ENCODE results near the gene KCP.

KCP gene

DNA sequence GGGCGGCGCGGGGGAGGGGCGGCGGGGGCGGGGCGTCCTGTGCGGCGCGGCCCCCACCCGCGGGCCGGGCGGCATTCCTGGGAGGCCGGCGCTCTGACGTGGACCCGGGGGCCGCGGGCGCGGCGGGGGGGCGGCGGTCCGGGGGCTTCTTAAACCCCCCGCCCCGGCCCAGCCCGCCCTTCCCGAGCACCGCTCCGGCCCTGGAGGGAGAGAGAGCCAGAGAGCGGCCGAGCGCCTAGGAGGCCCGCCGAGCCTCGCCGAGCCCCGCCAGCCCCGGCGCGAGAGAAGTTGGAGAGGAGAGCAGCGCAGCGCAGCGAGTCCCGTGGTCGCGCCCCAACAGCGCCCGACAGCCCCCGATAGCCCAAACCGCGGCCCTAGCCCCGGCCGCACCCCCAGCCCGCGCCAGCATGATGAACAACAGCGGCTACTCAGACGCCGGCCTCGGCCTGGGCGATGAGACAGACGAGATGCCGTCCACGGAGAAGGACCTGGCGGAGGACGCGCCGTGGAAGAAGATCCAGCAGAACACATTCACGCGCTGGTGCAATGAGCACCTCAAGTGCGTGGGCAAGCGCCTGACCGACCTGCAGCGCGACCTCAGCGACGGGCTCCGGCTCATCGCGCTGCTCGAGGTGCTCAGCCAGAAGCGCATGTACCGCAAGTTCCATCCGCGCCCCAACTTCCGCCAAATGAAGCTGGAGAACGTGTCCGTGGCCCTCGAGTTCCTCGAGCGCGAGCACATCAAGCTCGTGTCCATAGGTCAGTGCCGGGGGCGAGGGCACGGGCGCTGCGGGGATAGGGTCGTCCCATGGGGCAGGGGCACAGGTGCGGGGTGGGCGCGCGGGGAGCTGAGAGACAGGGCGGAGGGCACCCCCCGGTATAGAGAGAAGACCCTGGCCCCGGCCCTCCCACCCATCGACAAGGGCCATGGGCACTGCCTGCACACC, 80.0 kb downstream of the KCP start, which contains the start of gene FLNC:
Gene FLNC (plus strand): TSS at position 176 of the 947 bp plus-strand sequence. CDS start 232 bp downstream, at position 408.
- peaks cover 13% of the 10 kb centered on the region for H3K27me3 ChIP-seq (ENCODE audit: insufficient read depth, poor library complexity, severe bottlenecking)
- H3K4me3 ChIP-seq (replicated peaks; ENCODE audit: insufficient read depth, low read length) = no peak within 1 kb of the TSS
- peak in 1 of 2 experiments; percentile 43 for DNase-seq (ENCODE audit: low read depth in 1 of 2, low spot score in 1 of 2)
- H3K27ac ChIP-seq (replicated peaks) = no peak within 1 kb of the TSS
- TF ChIP-seq, protein P1, sequence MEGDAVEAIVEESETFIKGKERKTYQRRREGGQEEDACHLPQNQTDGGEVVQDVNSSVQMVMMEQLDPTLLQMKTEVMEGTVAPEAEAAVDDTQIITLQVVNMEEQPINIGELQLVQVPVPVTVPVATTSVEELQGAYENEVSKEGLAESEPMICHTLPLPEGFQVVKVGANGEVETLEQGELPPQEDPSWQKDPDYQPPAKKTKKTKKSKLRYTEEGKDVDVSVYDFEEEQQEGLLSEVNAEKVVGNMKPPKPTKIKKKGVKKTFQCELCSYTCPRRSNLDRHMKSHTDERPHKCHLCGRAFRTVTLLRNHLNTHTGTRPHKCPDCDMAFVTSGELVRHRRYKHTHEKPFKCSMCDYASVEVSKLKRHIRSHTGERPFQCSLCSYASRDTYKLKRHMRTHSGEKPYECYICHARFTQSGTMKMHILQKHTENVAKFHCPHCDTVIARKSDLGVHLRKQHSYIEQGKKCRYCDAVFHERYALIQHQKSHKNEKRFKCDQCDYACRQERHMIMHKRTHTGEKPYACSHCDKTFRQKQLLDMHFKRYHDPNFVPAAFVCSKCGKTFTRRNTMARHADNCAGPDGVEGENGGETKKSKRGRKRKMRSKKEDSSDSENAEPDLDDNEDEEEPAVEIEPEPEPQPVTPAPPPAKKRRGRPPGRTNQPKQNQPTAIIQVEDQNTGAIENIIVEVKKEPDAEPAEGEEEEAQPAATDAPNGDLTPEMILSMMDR (IDR thresholded peaks at IDR 0.05; ENCODE audit: insufficient read depth, low read length) = no peak
- no peak for TF ChIP-seq SPI1 (IDR thresholded peaks at IDR 0.05; ENCODE audit: borderline replicate concordance, low read depth)
- TF ChIP-seq, protein P2, sequence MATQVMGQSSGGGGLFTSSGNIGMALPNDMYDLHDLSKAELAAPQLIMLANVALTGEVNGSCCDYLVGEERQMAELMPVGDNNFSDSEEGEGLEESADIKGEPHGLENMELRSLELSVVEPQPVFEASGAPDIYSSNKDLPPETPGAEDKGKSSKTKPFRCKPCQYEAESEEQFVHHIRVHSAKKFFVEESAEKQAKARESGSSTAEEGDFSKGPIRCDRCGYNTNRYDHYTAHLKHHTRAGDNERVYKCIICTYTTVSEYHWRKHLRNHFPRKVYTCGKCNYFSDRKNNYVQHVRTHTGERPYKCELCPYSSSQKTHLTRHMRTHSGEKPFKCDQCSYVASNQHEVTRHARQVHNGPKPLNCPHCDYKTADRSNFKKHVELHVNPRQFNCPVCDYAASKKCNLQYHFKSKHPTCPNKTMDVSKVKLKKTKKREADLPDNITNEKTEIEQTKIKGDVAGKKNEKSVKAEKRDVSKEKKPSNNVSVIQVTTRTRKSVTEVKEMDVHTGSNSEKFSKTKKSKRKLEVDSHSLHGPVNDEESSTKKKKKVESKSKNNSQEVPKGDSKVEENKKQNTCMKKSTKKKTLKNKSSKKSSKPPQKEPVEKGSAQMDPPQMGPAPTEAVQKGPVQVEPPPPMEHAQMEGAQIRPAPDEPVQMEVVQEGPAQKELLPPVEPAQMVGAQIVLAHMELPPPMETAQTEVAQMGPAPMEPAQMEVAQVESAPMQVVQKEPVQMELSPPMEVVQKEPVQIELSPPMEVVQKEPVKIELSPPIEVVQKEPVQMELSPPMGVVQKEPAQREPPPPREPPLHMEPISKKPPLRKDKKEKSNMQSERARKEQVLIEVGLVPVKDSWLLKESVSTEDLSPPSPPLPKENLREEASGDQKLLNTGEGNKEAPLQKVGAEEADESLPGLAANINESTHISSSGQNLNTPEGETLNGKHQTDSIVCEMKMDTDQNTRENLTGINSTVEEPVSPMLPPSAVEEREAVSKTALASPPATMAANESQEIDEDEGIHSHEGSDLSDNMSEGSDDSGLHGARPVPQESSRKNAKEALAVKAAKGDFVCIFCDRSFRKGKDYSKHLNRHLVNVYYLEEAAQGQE (IDR thresholded peaks at IDR 0.05; ENCODE audit: insufficient replicate concordance, low read depth) = no peak
- no peak for TF ChIP-seq POLR2AphosphoS5 (IDR thresholded peaks at IDR 0.05; ENCODE audit: low read depth)
- TF ChIP-seq GABPA (IDR thresholded peaks at IDR 0.05; ENCODE audit: low read depth) = no peak

DNA sequence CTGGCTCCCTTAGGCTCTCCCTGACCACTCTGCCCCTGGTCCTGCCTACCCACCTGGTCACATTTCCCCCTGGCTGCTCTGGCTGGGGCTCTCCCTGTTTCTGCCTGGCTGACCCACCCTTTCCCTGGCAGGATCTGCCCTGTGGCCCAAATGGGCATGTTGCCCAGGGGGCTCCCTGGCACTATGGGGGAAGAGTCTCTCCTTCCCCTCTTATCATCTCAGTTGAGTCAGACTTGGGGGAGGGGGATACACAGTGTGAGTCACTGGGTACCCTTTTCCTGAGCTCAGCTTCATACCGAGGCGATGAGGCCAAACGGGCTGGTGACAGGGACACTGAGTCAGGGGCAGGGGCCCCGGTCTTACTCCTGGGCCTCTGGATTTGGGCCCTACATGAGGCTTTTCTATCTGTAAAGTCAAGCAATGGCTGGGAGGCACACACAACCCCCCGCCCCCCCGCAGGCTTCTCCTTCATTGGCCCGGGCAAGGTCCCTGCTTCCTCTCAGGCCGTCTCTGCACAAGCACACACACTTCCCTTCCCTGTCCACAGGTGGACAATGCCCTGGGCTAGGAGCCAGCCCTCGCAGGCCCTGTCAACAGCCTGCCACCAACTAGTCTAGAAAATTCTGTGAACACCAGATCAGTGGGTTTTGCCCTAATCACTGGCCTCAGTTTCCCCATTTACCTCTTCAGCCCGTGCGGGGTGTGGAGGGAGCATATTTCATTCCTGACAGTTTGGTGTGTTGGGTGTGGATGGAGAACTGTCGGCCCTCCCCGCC, 80.9 kb downstream of the KCP start:
- H3K4me3 ChIP-seq (replicated peaks; ENCODE audit: insufficient read depth, low read length) = no peak overlapping the region
- peaks cover 13% of the 10 kb centered on the region for H3K27me3 ChIP-seq (ENCODE audit: insufficient read depth, poor library complexity, severe bottlenecking)
- TF ChIP-seq SPI1 (IDR thresholded peaks at IDR 0.05; ENCODE audit: borderline replicate concordance, low read depth) = peak; percentile 16; the same call in 1 of the 2 replicates
- TF ChIP-seq, protein P2 (IDR thresholded peaks at IDR 0.05; ENCODE audit: insufficient replicate concordance, low read depth) = no peak
- no peak overlapping the region for H3K27ac ChIP-seq (replicated peaks)
- peak in 1 of 2 experiments; percentile 19 for DNase-seq (ENCODE audit: low read depth in 1 of 2, low spot score in 1 of 2)

DNA sequence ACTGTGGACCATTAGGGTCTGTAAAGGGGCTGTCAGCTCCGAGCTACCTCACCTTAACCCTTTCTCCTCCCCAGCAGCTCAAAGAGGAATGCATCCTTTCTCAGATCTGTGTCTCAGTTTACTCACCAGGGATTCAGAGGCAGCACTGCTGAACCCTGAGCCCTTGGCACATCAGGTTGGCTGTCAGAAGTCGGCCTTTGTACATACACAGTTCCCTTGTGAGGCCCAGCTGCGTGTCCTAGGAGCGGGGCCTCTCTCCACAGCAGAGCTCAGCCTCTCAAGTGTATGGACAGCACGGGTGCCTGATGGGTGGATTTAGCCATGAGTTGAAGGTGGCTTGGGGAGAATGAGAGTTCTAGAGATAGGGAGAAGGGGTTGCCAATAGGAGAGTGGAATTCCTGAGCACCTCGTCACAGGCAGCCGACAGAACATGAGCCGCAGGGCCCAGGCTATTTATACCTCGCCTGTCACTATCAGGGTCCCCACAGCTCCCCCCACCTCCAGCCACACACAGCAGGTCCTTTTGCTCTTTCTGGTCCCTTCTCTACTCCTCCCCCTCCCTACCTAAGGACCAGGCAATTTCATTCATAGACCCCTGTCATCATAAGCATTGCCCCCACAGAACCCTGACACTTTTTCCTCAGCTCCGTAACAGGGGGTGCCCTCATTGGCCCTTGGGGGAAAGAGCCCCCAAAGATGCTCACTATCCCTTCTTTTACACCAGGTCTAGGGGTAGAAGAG, 82.4 kb downstream of the KCP start:
- Histone ChIP-seq H3K4me3 (replicated peaks; ENCODE audit: insufficient read depth, low read length) (no peak overlapping the region), H3K27me3 (ENCODE audit: insufficient read depth, poor library complexity, severe bottlenecking) (peaks cover 13% of the 10 kb centered on the region), H3K27ac (replicated peaks) (no peak overlapping the region)
- DNase-seq (ENCODE audit: low read depth in 1 of 2, low spot score in 1 of 2) = no peak
- TF ChIP-seq, protein P2 (IDR thresholded peaks at IDR 0.05; ENCODE audit: insufficient replicate concordance, low read depth) = no peak
- TF ChIP-seq, protein P1 (IDR thresholded peaks at IDR 0.05; ENCODE audit: insufficient read depth, low read length) = no peak
- TF ChIP-seq GABPA (IDR thresholded peaks at IDR 0.05; ENCODE audit: low read depth) = no peak
- TF ChIP-seq POLR2AphosphoS5 (IDR thresholded peaks at IDR 0.05; ENCODE audit: low read depth) = no peak
- no peak for TF ChIP-seq SPI1 (IDR thresholded peaks at IDR 0.05; ENCODE audit: borderline replicate concordance, low read depth)
